NCI-H748 (cell line): Measurements from ENCODE around the gene DAPP1.
"Not testable (repeated sequence)": the region's sequence is repeated elsewhere in the genome, so short reads cannot be mapped to it uniquely, and the experiment has no call there.

Experiments used
- DNase-seq: peaks from one replicate; lab custom pipeline; 2025; ENCODE audit not compliant: unreplicated experiment; lab: John Stamatoyannopoulos, UW

Gene DAPP1

GRCh38 chr4:99822734-99823133 lies 6.1 kb downstream of the DAPP1 start:
- no peak for DNase-seq

GRCh38 chr4:99824070-99824599 lies 7.5 kb downstream of the DAPP1 start:
- DNase-seq, result no peak

- DNase-seq, result no peak
These were observed 8.6 kb downstream of the DAPP1 start for GRCh38 chr4:99825272-99825671.

GRCh38 chr4:99826016-99826415 lies 9.4 kb downstream of the DAPP1 start:
- no peak for DNase-seq

- no peak for DNase-seq
These were observed 10.8 kb downstream of the DAPP1 start for GRCh38 chr4:99827454-99827853.

GRCh38 chr4:99827857-99828256 lies 11.2 kb downstream of the DAPP1 start:
- no peak for DNase-seq

- no peak for DNase-seq
These were observed 11.8 kb downstream of the DAPP1 start for GRCh38 chr4:99828477-99828876.

- DNase-seq, result not testable (repeated sequence)
These were observed 13.4 kb downstream of the DAPP1 start for GRCh38 chr4:99830051-99830450.

- DNase-seq, result no peak
These were observed 15.7 kb downstream of the DAPP1 start for GRCh38 chr4:99832321-99832720.

- DNase-seq, result no peak
These were observed 16.1 kb downstream of the DAPP1 start for GRCh38 chr4:99832758-99833157.

- no peak for DNase-seq
These were observed 17.1 kb downstream of the DAPP1 start for GRCh38 chr4:99833756-99834155.

- DNase-seq, result no peak
These were observed 17.9 kb downstream of the DAPP1 start for GRCh38 chr4:99834569-99834968.

GRCh38 chr4:99835942-99836341 lies 19.3 kb downstream of the DAPP1 start:
- no peak for DNase-seq

GRCh38 chr4:99838927-99839326 lies 22.3 kb downstream of the DAPP1 start:
- no peak for DNase-seq

- no peak for DNase-seq
These were observed 24.5 kb downstream of the DAPP1 start for GRCh38 chr4:99841129-99841528.

GRCh38 chr4:99843413-99843812 lies 26.8 kb downstream of the DAPP1 start:
- DNase-seq, result no peak

GRCh38 chr4:99844048-99844447 lies 27.4 kb downstream of the DAPP1 start:
- DNase-seq, result no peak

GRCh38 chr4:99845179-99845578 lies 28.6 kb downstream of the DAPP1 start:
- no peak for DNase-seq

GRCh38 chr4:99845708-99846469 lies 29.3 kb downstream of the DAPP1 start:
- peak; percentile 21 for DNase-seq

GRCh38 chr4:99846891-99847290 lies 30.3 kb downstream of the DAPP1 start:
- DNase-seq, result no peak

- no peak for DNase-seq
These were observed 30.8 kb downstream of the DAPP1 start for GRCh38 chr4:99847362-99847976.

- no peak for DNase-seq
These were observed 32.0 kb downstream of the DAPP1 start for GRCh38 chr4:99848591-99849001.
